ENCODE measurements around the gene ABI1. TPM values are rescaled to one million over a fixed set of nuclear protein-coding genes. Genes with fewer than 3 reads are reported as not detected.

Gene ABI1
- total RNA-seq, 6 experiments from 2014 or later: 13.4 to 25.3 (median 17.4) TPM

- DNase-seq (no peak), ATAC-seq (peak in 2 of 4 donors; percentile 29 to 41)
- no peaks in the 10 kb centered on the region for H3K36me3 ChIP-seq
- H3K4me3 ChIP-seq: no peak overlapping the region
- peaks cover 0 to 25% (median 0%) of the 10 kb centered on the region in 4 donors for H3K4me1 ChIP-seq
- no peak overlapping the region for H3K27ac ChIP-seq
- intact Hi-C loops (cut with DNase I): no loop called here
- 59% methylated on average over 4 of the region's 4 CpGs for WGBS (ENCODE audit: insufficient coverage, low coverage, low lambda C conversion rate, missing lambda C conversion rate)
- no peaks in the 10 kb centered on the region for H3K27me3 ChIP-seq
- H3K9me3 ChIP-seq: no peaks in the 10 kb centered on the region
- TF ChIP-seq CTCF (IDR thresholded peaks at IDR 0.05) (no peak), POLR2A (IDR thresholded peaks at IDR 0.05) (no peak)
These were observed 53.2 kb downstream of the ABI1 start for GRCh38 chr10:26807532-26807931.

- Histone ChIP-seq H3K27me3 (no peaks in the 10 kb centered on the region), H3K36me3 (no peaks in the 10 kb centered on the region), H3K4me3 (no peak overlapping the region), H3K4me1 (peaks cover 0 to 25% (median 0%) of the 10 kb centered on the region in 4 donors), H3K9me3 (no peaks in the 10 kb centered on the region), H3K27ac (no peak overlapping the region)
- DNase-seq (no peak), ATAC-seq (no peak)
- intact Hi-C loops (cut with DNase I): no loop called here
- 92% methylated on average over 1 of the region's 1 CpG for WGBS (ENCODE audit: insufficient coverage, low coverage, low lambda C conversion rate, missing lambda C conversion rate)
- TF ChIP-seq CTCF (IDR thresholded peaks at IDR 0.05): no peak
- TF ChIP-seq POLR2A (IDR thresholded peaks at IDR 0.05): no peak
These were observed 54.2 kb downstream of the ABI1 start for GRCh38 chr10:26806557-26806956.

DNA sequence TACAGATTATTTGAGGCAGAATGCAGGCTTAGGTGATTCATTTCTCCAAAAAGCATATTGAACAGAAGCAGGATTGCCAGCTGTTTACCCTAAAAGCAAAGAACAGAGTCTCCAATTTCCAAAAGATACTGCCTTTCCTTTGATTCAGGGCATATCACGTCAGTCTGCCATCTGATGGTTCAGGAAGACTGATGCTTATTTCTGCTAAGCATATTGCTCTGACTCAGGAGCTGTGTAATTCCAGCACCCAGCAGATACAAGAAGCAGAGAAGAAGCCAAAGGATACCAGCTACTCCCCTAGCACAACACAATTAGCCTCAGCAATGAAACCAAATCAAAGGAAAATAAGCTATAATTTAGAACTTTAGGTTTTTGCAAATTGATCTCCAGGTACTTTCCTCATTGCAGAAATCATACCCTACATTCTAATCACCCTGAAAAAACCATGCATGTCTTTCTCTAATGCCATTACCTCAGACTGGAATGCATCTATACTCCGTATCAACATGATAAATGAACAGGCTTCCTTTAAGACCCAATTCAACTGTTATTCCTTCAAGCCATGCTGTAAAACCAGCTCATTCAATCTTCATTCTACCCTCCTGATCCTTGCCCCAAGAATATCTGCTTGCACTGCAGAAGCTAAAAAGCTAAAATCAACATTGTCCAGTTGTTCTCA lies 55.1 kb downstream of the ABI1 start:
- Histone ChIP-seq H3K4me3 (no peak overlapping the region), H3K27ac (no peak overlapping the region), H3K27me3 (no peaks in the 10 kb centered on the region), H3K4me1 (peaks cover 0 to 25% (median 0%) of the 10 kb centered on the region in 4 donors), H3K9me3 (no peaks in the 10 kb centered on the region), H3K36me3 (no peaks in the 10 kb centered on the region)
- 60% methylated on average over 2 of the region's 2 CpGs for WGBS (ENCODE audit: insufficient coverage, low coverage, low lambda C conversion rate, missing lambda C conversion rate)
- no peak for TF ChIP-seq POLR2A (IDR thresholded peaks at IDR 0.05)
- no peak for TF ChIP-seq CTCF (IDR thresholded peaks at IDR 0.05)
- ATAC-seq (peak in 1 of 4 donors; percentile 16), DNase-seq (no peak)
- intact Hi-C loops (cut with DNase I): no loop called here

DNA sequence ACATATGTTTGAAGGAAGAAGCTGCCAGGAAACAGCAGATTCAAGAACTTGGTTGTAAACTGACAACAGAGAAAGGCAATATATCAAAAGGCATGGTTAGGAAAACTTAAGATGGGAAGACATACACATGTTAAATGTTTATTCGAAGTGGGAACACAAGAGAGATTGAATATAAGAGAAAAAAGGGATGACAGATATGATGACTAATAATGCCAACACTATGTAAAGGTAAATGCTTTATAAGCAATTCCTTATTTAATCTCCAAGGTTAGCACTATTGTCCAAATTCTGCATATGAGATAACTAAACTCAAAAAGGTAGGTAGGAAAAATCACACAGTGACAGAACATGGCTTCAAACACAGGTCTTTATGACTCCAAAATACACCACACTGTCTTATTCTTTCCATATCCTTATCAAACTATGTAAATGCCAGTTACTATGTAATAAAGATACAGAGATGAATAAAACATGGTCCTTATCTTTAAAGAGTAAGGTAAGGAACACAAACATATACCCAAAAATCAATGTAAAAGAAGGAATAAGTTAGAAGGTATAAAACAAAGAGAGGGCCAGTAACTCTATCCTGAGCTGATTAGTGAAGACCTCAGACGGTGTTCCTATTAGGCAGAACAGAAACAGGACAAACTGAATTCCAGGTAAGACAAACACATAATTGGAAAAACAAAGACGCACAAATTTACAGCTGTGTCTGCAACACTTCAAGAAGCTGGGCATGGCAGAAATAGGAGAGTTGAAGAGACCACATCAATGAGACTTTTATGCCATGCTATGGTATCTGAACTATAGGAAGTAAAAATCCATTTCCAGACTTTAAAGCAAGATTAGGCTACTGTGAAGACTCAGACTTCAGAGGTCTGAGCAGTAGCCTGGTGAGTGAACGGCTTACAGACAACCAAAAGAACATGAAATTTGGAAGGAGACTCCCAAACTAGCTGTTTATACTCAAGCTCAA lies 56.1 kb downstream of the ABI1 start:
- Histone ChIP-seq H3K36me3 (no peaks in the 10 kb centered on the region), H3K27me3 (no peaks in the 10 kb centered on the region), H3K27ac (no peak overlapping the region), H3K4me3 (no peak overlapping the region), H3K9me3 (no peaks in the 10 kb centered on the region), H3K4me1 (peaks cover 0 to 25% (median 0%) of the 10 kb centered on the region in 4 donors)
- 66% methylated on average over 4 of the region's 4 CpGs for WGBS (ENCODE audit: insufficient coverage, low coverage, low lambda C conversion rate, missing lambda C conversion rate)
- DNase-seq (no peak), ATAC-seq (no peak)
- TF ChIP-seq POLR2A (IDR thresholded peaks at IDR 0.05) (no peak), CTCF (IDR thresholded peaks at IDR 0.05) (no peak)
- intact Hi-C loops (cut with DNase I): no loop called here
